CD4-positive, alpha-beta T cell (primary cell): ENCODE data around the gene POU3F1. TPM values are rescaled to one million over a fixed set of nuclear protein-coding genes. Genes with fewer than 3 reads are reported as not detected.

Source experiments
- ATAC-seq: fragments of 200-7000 bp; cut with Tn5 transposase; one replicate; pipeline ENCODE4 v1.10.0; 2022; ENCODE audit warnings: mild to moderate bottlenecking; ENCODE audit not compliant: poor library complexity
- CTCF ChIA-PET: fragments of 350-600 bp; sonication (Branson Sonifier 250); formaldehyde crosslinking; loops from one replicate; lab custom pipeline; 2021; ENCODE audit warnings: antibody characterized with exemption, inconsistent platforms; lab: Charles Lee
- POLR2A ChIA-PET: fragments of 350-600 bp; sonication (Branson Sonifier 250); formaldehyde crosslinking; loops from one replicate; lab custom pipeline; 2021; ENCODE audit warnings: antibody characterized with exemption, inconsistent platforms; lab: Charles Lee
- DNase-seq, 14 experiments: peaks; one replicate each; pipeline ENCODE4 v3.0.0-alpha.2; 2013 to 2020; ENCODE audit warnings: mixed read lengths in 2 of 14
- H3K27ac ChIP-seq, 2 donors: one replicate each; pipeline versions ENCODE4 v1.5.1 to v1.7.0; 2013; ENCODE audit warnings: low read length in 2 of 2, low read depth in 1 of 2, mild to moderate bottlenecking in 1 of 2
- H3K27me3 ChIP-seq, 2 experiments: 1 replicate in 1 of 2; 2 replicates in 1 of 2; pipeline versions ENCODE4 v1.6.1 to v1.7.0; 2013; ENCODE audit warnings: low read length in 2 of 2, control low read depth in 1 of 2, mild to moderate bottlenecking in 1 of 2, moderate library complexity in 1 of 2; ENCODE audit not compliant: insufficient read depth in 2 of 2, control insufficient read depth in 1 of 2
- H3K36me3 ChIP-seq: one replicate; pipeline ENCODE4 v1.6.1; 2013; ENCODE audit warnings: low read length, control low read depth; ENCODE audit not compliant: insufficient read depth
- H3K4me1 ChIP-seq: one replicate; pipeline ENCODE4 v1.6.1; 2013; ENCODE audit warnings: low read length, control low read depth; ENCODE audit not compliant: insufficient read depth
- H3K4me3 ChIP-seq: one replicate; pipeline ENCODE4 v1.5.1; 2013; ENCODE audit warnings: mild to moderate bottlenecking, low read length, moderate library complexity
- H3K9me3 ChIP-seq, 2 experiments: 1 replicate in 1 of 2; 2 replicates in 1 of 2; pipeline versions ENCODE4 v1.6.1 to v1.7.0; 2013; ENCODE audit warnings: low read length in 2 of 2, mild to moderate bottlenecking in 2 of 2, control low read depth in 1 of 2, moderate library complexity in 1 of 2; ENCODE audit not compliant: control insufficient read depth in 1 of 2, insufficient read depth in 1 of 2
- H3K27ac Mint-ChIP-seq: one replicate; pipeline ENCODE4 v1.8.0; 2020; ENCODE audit warnings: mixed read lengths
- H3K27me3 Mint-ChIP-seq: one replicate; pipeline ENCODE4 v1.8.0; 2021; ENCODE audit warnings: mixed read lengths
- H3K36me3 Mint-ChIP-seq: one replicate; pipeline ENCODE4 v1.8.0; 2021; ENCODE audit warnings: low read depth, mixed read lengths
- H3K4me1 Mint-ChIP-seq: one replicate; pipeline ENCODE4 v1.8.0; 2021; ENCODE audit warnings: low read depth, mixed read lengths
- H3K4me3 Mint-ChIP-seq: one replicate; pipeline ENCODE4 v1.8.0; 2020; ENCODE audit warnings: mild to moderate bottlenecking, mixed read lengths
- H3K9me3 Mint-ChIP-seq: one replicate; pipeline ENCODE4 v1.8.0; 2020; ENCODE audit warnings: mixed read lengths
- intact Hi-C, 2 experiments: fragments of 100-400 bp; cut with DNase I in 1 of 2; cut with micrococcal nuclease in 1 of 2; formaldehyde crosslinking; loops; one replicate each; pipeline versions ENCODE4 v1.15.1 to v1.9.0; 2023 to 2025; cut with DNase I, micrococcal nuclease
- total RNA-seq, 174 experiments: library from RNA in 2 of 174; stranded (reverse) in 2 of 174; gene quantifications; one replicate each; pipeline ENCODE4 v1.2.3 and lab custom pipeline; 2021 to 2026
- TF ChIP-seq, protein P1 (sequence below): fragments of 200-600 bp; IDR thresholded peaks from one replicate; pipeline ENCODE4 v1.8.0; 2022; ENCODE audit warnings: antibody characterized with exemption, mild to moderate bottlenecking

Gene POU3F1
- total RNA-seq, 2 experiments from 2014 or later = 0.22 to 0.27 TPM

DNA sequence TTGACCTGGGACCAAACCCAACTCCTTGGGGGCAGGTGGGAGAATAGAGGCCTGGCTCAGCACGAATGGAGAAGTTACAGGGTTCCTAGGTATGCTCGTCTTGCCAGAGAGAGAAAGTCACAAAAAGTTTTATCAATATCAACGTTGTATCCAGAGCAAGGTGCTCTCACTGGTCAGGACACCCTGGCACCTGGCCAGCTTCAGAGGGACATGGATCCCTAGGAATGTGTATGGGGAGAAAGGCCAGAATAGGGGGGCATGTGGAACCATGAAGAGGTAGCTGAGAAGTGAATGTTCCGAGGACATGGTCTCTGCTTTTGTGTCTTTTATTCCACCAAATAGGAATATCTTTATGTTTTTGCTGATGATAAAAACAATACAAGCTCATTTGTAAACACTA, 9.4 kb upstream of the POU3F1 start:
- no peak overlapping the region for H3K27ac ChIP-seq
- TF ChIP-seq, protein P1, sequence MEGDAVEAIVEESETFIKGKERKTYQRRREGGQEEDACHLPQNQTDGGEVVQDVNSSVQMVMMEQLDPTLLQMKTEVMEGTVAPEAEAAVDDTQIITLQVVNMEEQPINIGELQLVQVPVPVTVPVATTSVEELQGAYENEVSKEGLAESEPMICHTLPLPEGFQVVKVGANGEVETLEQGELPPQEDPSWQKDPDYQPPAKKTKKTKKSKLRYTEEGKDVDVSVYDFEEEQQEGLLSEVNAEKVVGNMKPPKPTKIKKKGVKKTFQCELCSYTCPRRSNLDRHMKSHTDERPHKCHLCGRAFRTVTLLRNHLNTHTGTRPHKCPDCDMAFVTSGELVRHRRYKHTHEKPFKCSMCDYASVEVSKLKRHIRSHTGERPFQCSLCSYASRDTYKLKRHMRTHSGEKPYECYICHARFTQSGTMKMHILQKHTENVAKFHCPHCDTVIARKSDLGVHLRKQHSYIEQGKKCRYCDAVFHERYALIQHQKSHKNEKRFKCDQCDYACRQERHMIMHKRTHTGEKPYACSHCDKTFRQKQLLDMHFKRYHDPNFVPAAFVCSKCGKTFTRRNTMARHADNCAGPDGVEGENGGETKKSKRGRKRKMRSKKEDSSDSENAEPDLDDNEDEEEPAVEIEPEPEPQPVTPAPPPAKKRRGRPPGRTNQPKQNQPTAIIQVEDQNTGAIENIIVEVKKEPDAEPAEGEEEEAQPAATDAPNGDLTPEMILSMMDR = no peak
- no peak for ATAC-seq
- intact Hi-C loops = no loop called here
- no peaks in the 10 kb centered on the region for H3K27me3 ChIP-seq
- ChIA-PET POLR2A (no interaction called here), CTCF (no interaction called here)
- no peak overlapping the region for H3K4me3 ChIP-seq
- Mint-ChIP-seq H3K9me3 (no peaks in the 10 kb centered on the region), H3K36me3 (no peaks in the 10 kb centered on the region), H3K27me3 (peaks cover 13% of the 10 kb centered on the region), H3K27ac (no peak overlapping the region), H3K4me1 (no peaks in the 10 kb centered on the region), H3K4me3 (no peak overlapping the region)
- no peak for DNase-seq
- no peaks in the 10 kb centered on the region for H3K36me3 ChIP-seq
- peaks cover 3% of the 10 kb centered on the region for H3K4me1 ChIP-seq
- no peaks in the 10 kb centered on the region for H3K9me3 ChIP-seq

DNA sequence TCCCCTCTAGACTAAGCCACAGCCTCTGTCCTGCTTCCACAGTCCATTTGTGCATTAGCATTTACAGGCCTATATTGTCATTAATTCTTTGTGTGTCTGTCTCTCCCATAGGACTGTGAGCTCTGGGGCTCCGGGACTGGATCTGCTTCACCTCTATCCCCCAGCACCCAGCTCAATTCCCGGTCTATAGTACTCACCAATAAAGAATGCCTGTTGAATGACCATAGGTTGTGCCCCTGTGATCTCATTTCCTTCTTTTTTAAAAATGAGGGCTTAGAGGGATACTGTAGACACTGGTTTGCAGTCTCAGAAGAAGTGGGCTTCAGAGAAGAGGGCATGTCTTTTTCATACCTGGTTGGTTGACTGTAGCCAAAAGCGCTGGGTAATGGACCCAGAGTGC, 8.8 kb upstream of the POU3F1 start:
- intact Hi-C loops = no loop called here
- Mint-ChIP-seq H3K27me3 (peaks cover 13% of the 10 kb centered on the region), H3K27ac (no peak overlapping the region)

DNA sequence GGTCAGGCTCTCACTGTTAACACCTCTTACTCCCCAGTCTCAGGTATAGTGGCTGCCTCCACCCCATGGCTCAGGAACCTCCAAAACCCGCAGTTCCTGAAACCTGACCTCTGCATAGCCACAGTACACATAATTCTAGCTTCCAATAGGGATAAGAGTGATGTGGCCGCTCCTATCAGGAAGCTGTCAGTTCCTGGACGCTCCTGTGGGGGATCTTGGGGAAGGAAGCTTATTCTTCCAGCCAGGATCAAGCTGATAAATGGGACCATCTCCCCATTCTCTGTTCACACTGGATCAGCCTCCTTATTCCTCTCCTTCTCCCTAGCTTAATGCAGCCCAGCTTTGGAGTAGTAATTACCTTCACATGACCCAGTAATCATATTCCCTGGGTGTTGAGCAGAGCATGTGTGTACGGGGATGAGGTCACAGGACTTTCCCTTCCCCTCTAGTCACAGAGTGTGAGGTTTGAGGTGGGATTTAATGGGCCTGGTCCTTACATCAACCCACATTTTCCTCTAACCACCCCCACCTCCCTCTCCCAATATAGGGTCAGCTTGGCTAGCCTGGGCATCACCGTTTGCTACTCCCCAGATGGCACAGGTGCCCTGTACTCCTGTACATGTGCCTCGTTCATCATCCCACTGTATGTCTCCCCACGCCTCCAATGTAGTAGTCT, 7.0 kb upstream of the POU3F1 start:
- ChIA-PET POLR2A (no interaction called here), CTCF (no interaction called here)
- Histone ChIP-seq H3K27me3 (no peaks in the 10 kb centered on the region), H3K4me3 (no peak overlapping the region), H3K36me3 (no peaks in the 10 kb centered on the region), H3K4me1 (peaks cover 3% of the 10 kb centered on the region), H3K27ac (no peak overlapping the region), H3K9me3 (no peaks in the 10 kb centered on the region)
- DNase-seq (no peak), ATAC-seq (no peak)
- intact Hi-C loops = no loop called here
- no peak overlapping the region for H3K27ac Mint-ChIP-seq
- H3K4me1 Mint-ChIP-seq = no peaks in the 10 kb centered on the region
- TF ChIP-seq, protein P1 = no peak
- no peaks in the 10 kb centered on the region for H3K36me3 Mint-ChIP-seq
- H3K4me3 Mint-ChIP-seq = no peak overlapping the region
- H3K9me3 Mint-ChIP-seq = no peaks in the 10 kb centered on the region
- H3K27me3 Mint-ChIP-seq = peaks cover 17% of the 10 kb centered on the region

More for the DNA sequence above, 8.8 kb upstream of the POU3F1 start:
- Histone ChIP-seq H3K4me1 (peaks cover 3% of the 10 kb centered on the region), H3K36me3 (no peaks in the 10 kb centered on the region), H3K9me3 (no peaks in the 10 kb centered on the region), H3K27ac (no peak overlapping the region), H3K27me3 (no peaks in the 10 kb centered on the region), H3K4me3 (no peak overlapping the region)
- ATAC-seq = no peak
- DNase-seq = no peak
- POLR2A ChIA-PET = no interaction called here
- Mint-ChIP-seq H3K36me3 (no peaks in the 10 kb centered on the region), H3K4me3 (no peak overlapping the region), H3K9me3 (no peaks in the 10 kb centered on the region), H3K4me1 (no peaks in the 10 kb centered on the region)
- CTCF ChIA-PET = no interaction called here
- TF ChIP-seq, protein P1 = no peak
